ENCODE measurements around the gene PKD2.

Gene PKD2

GRCh38 chr4:88007304-88008121 lies at the start of gene PKD2:
PKD2 (plus strand) TSS chr4:88007635; CDS start chr4:88007734, 99 bp downstream.
- peak; percentile 24 for DNase-seq (ENCODE audit: low read depth)

- DNase-seq (ENCODE audit: low read depth), result no peak
Measured at GRCh38 chr4:87961993-87962392, 45.4 kb upstream of the PKD2 start.

GRCh38 chr4:87962398-87963146 lies 44.9 kb upstream of the PKD2 start:
- no peak for DNase-seq (ENCODE audit: low read depth)

- no peak for DNase-seq (ENCODE audit: low read depth)
Measured at GRCh38 chr4:87965501-87965975, 41.9 kb upstream of the PKD2 start.

- no peak for DNase-seq (ENCODE audit: low read depth)
Measured at GRCh38 chr4:87966095-87966496, 41.3 kb upstream of the PKD2 start.

GRCh38 chr4:87967193-87967592 lies 40.2 kb upstream of the PKD2 start:
- DNase-seq (ENCODE audit: low read depth), result no peak

- DNase-seq (ENCODE audit: low read depth), result no peak
Measured at GRCh38 chr4:87970121-87970520, 37.3 kb upstream of the PKD2 start.

- no peak for DNase-seq (ENCODE audit: low read depth)
Measured at GRCh38 chr4:87971866-87972265, 35.6 kb upstream of the PKD2 start.

GRCh38 chr4:87973283-87974169 lies 33.9 kb upstream of the PKD2 start:
- DNase-seq (ENCODE audit: low read depth), result peak; percentile 2

- DNase-seq (ENCODE audit: low read depth), result no peak
Measured at GRCh38 chr4:87974856-87975462, 32.5 kb upstream of the PKD2 start.

- no peak for DNase-seq (ENCODE audit: low read depth)
Measured at GRCh38 chr4:87975466-87975865, 32.0 kb upstream of the PKD2 start, which contains the start of gene SPP1. SPP1 (plus strand) TSS chr4:87975714; CDS start chr4:87976896, 1,182 bp downstream.

GRCh38 chr4:87977521-87978278 lies 29.7 kb upstream of the PKD2 start:
- no peak for DNase-seq (ENCODE audit: low read depth)

GRCh38 chr4:87978681-87979080 lies 28.8 kb upstream of the PKD2 start:
- no peak for DNase-seq (ENCODE audit: low read depth)

GRCh38 chr4:87979810-87980209 lies 27.6 kb upstream of the PKD2 start:
- DNase-seq (ENCODE audit: low read depth), result no peak

GRCh38 chr4:87981486-87981885 lies 25.9 kb upstream of the PKD2 start:
- DNase-seq (ENCODE audit: low read depth), result no peak

- DNase-seq (ENCODE audit: low read depth), result no peak
Measured at GRCh38 chr4:87982036-87982435, 25.4 kb upstream of the PKD2 start.

GRCh38 chr4:87982446-87983010 lies 24.9 kb upstream of the PKD2 start:
- DNase-seq (ENCODE audit: low read depth), result no peak

GRCh38 chr4:87983996-87984395 lies 23.4 kb upstream of the PKD2 start:
- no peak for DNase-seq (ENCODE audit: low read depth)

GRCh38 chr4:87985097-87985886 lies 22.1 kb upstream of the PKD2 start:
- no peak for DNase-seq (ENCODE audit: low read depth)

- no peak for DNase-seq (ENCODE audit: low read depth)
Measured at GRCh38 chr4:87985887-87986200, 21.6 kb upstream of the PKD2 start.

Data from CMK (cell line).